IMR-90 (cell line): Measurements from ENCODE around the gene TEKT4.

ENCODE experiments used
- CEBPB ChIP-seq: IDR thresholded peaks from 2 replicates; pipeline ENCODE4 v1.6.1; 2012; ENCODE audit warnings: low read depth, low read length, improper control_type of control experiment
- CTCF ChIP-seq: conservative IDR thresholded peaks from 2 replicates; pipeline ENCODE4 v1.5.1; 2012; ENCODE audit warnings: mild to moderate bottlenecking, low read depth, low read length, improper control_type of control experiment
- ELK1 ChIP-seq: fragments of 150-350 bp; IDR thresholded peaks from 2 replicates; pipeline ENCODE4 v1.6.1; 2016; ENCODE audit warnings: low read depth, mild to moderate bottlenecking, low read length, moderate library complexity, borderline replicate concordance
- FOS ChIP-seq: fragments of 150-350 bp; IDR thresholded peaks from 2 replicates; pipeline ENCODE4 v1.6.1; 2016; ENCODE audit warnings: low read depth, low read length
- MXI1 ChIP-seq: IDR thresholded peaks from 2 replicates; pipeline ENCODE4 v1.6.1; 2012; ENCODE audit warnings: low read depth, mild to moderate bottlenecking, low read length, moderate library complexity, borderline replicate concordance
- POLR2A ChIP-seq: IDR thresholded peaks from 2 replicates; pipeline ENCODE4 v1.6.1; 2012; ENCODE audit warnings: mild to moderate bottlenecking, low read depth, low read length
- RFX5 ChIP-seq: IDR thresholded peaks from 2 replicates; pipeline ENCODE4 v1.8.0; 2012; ENCODE audit warnings: low read depth, mild to moderate bottlenecking, low read length, moderate library complexity
- USF2 ChIP-seq: fragments of 150-350 bp; IDR thresholded peaks from 2 replicates; pipeline ENCODE4 v1.6.1; 2017; ENCODE audit warnings: mild to moderate bottlenecking, antibody characterized with exemption, low read length, low read depth

- no peak for TF ChIP-seq CTCF
- TF ChIP-seq POLR2A: no peak
- TF ChIP-seq CEBPB: no peak
- TF ChIP-seq MXI1: no peak
- TF ChIP-seq FOS: no peak
- TF ChIP-seq ELK1: no peak
- TF ChIP-seq USF2: no peak
- TF ChIP-seq RFX5: no peak
These were observed at the start of gene TEKT4 for GRCh38 chr2:94871226-94872087.
